ENCODE data around the gene FBXL20.

The FBXL20 gene

DNA sequence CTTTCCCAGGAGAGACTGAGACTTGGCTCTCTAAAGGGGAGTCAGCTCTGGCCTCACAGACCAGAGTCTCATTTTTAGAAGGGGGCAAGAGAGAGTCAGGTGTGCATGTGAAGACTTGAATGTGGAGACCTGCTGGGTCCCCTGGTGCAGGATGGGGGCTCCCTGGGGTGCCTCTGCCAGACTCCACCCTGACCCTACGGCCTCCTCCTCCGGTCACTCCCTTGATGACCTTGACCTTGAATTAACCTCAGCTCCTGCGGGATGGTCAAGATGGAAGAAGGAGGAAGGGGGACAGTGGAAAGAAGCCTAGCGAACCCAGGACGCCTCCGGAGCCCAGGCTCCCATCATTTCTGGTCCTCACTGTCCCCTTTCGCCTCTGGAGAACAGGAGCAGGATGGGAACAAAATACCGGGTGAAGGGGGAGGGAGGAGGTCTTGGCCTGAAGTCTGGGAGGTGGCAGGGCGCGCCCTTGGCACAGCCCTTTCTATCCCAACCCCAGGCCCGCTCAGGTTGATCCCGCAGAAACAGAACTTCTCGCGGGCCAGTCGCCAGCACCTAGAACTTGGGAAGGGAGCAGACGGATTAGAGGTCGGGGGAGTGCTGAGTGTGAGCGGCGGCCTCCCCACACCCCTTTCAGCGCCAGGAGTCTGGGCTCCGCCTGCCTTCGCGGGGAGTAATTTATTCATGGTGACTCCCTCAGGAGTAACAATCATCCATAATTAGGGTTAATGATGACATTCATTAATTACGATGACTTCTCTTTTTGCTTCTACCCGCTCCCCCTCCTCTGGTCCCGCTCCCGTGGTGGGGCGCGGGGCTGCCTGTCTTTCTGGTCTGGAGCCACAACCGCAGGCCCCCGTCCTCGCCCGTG is 177.3 kb downstream of the FBXL20 start:
- no peak for DNase-seq (ENCODE audit: low spot score)
- TF ChIP-seq CTCF (IDR thresholded peaks at IDR 0.05; ENCODE audit: extremely low read depth, missing control alignments) = no peak

- no peak for TF ChIP-seq CTCF (IDR thresholded peaks at IDR 0.05; ENCODE audit: extremely low read depth, missing control alignments)
- DNase-seq (ENCODE audit: low spot score) = no peak
Measured at GRCh38 chr17:39222866-39223834, 178.3 kb downstream of the FBXL20 start.

DNA sequence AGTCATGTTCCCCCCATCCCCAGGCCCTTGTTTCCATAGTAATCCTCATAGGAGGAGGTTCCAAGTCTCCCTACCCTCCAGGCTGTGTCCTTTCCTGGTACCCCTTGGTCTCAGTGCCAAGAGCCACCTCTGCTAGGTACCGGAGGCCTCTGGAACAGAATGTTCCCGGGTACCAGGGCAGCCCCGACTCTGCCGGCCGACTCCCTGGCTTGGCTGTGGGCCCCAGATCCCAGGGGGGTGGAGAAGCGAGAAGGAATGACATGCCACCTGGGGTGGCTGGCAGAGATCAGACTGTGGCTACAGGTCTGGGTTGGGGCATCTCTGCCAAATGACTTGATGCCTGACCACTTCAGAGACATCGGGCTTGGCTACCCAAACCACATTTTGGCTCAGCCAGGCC is 179.3 kb downstream of the FBXL20 start:
- no peak for DNase-seq (ENCODE audit: low spot score)
- no peak for TF ChIP-seq CTCF (IDR thresholded peaks at IDR 0.05; ENCODE audit: extremely low read depth, missing control alignments)

- DNase-seq (ENCODE audit: low spot score) = no peak
- no peak for TF ChIP-seq CTCF (IDR thresholded peaks at IDR 0.05; ENCODE audit: extremely low read depth, missing control alignments)
Measured at GRCh38 chr17:39221572-39221971, 179.9 kb downstream of the FBXL20 start.

DNA sequence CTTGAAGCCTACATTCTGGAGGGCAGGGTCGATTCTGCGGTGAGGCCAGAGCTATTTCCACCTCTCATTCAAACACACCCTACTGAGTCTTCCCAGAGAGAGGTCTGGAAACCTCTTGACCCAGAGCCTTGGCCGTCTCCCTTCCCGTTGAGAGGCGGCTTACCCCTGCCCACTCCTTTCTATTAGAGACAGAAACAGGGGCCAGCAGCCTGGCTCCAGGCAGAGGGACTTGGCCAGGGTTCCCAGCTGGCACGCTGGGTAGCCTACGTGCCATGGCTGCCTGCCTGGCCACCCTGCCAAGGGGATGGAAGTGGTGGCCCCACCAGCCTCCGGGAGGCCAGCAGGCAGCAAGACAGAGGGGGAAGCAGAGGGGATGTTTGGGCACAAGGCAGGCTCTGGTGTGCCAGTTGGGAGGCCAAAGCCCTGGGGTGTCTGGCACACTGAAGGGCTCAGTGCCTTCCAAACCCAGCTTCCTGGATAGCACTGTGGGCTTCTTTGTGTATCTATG is 181.7 kb downstream of the FBXL20 start:
- DNase-seq (ENCODE audit: low spot score) = no peak
- no peak for TF ChIP-seq CTCF (IDR thresholded peaks at IDR 0.05; ENCODE audit: extremely low read depth, missing control alignments)

DNA sequence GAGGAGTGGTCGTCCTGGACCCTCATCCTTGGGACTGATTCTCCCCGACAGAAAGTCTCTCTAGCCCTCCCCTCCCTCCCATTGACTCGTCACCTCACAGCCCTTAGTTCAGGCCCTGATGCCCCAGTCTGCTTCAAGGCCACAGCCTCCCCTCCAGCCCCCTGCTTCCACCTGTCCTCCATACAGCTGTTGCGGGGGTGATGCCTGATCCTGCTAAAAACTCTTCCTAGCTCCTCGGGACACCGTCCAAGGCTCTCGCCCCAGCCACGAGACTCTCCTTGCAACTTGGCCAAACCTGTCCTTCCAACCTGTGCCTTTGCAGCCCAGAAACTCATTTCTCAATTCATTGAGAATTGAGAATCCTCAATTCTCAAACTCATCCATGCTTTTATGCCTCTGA is 182.5 kb downstream of the FBXL20 start:
- no peak for TF ChIP-seq CTCF (IDR thresholded peaks at IDR 0.05; ENCODE audit: extremely low read depth, missing control alignments)
- DNase-seq (ENCODE audit: low spot score) = no peak

Measured in GM20000 (cell line).